Smooth muscle cell (in vitro differentiated cells): Measurements from ENCODE around the gene MMAA. TPM values are rescaled to one million over a fixed set of nuclear protein-coding genes. Genes with fewer than 3 reads are reported as not detected.
"Not testable (repeated sequence)": the region's sequence is repeated elsewhere in the genome, so short reads cannot be mapped to it uniquely, and the experiment has no call there.

ENCODE experiments used
- DNase-seq: peaks from one replicate; lab custom pipeline; 2025; ENCODE audit not compliant: unreplicated experiment; lab: John Stamatoyannopoulos, UW
- H2AFZ ChIP-seq: fragments of 200-600 bp; sonication (generic); 2 replicates; pipeline ENCODE4 v1.6.0; 2016; ENCODE audit warnings: antibody characterized with exemption, low read depth, mild to moderate bottlenecking
- H3F3A ChIP-seq: fragments of 200-600 bp; sonication (generic); 2 replicates; pipeline ENCODE4 v1.6.0; 2017; ENCODE audit warnings: antibody characterized with exemption, low read depth
- H3K27ac ChIP-seq: fragments of 200-600 bp; sonication (generic); 2 replicates; pipeline ENCODE4 v1.5.1; 2016; ENCODE audit warnings: low read depth, mild to moderate bottlenecking
- H3K27me3 ChIP-seq: fragments of 200-600 bp; sonication (generic); 2 replicates; pipeline ENCODE4 v1.6.1; 2016; ENCODE audit warnings: low read depth, mild to moderate bottlenecking
- H3K36me3 ChIP-seq: fragments of 200-600 bp; sonication (generic); 2 replicates; pipeline ENCODE4 v1.5.1; 2016; ENCODE audit warnings: low read depth
- H3K4me1 ChIP-seq: fragments of 200-600 bp; sonication (generic); 2 replicates; pipeline ENCODE4 v1.5.1; 2016; ENCODE audit warnings: low read depth
- H3K4me2 ChIP-seq: fragments of 200-600 bp; sonication (generic); 2 replicates; pipeline ENCODE4 v1.6.0; 2016; ENCODE audit warnings: mild to moderate bottlenecking
- H3K4me3 ChIP-seq: fragments of 200-600 bp; sonication (generic); 2 replicates; pipeline ENCODE4 v1.5.1; 2016; ENCODE audit warnings: mild to moderate bottlenecking
- H3K79me2 ChIP-seq: fragments of 200-600 bp; sonication (generic); 2 replicates; pipeline ENCODE4 v1.6.0; 2016; ENCODE audit warnings: low read depth, mild to moderate bottlenecking
- H3K9ac ChIP-seq: fragments of 200-600 bp; sonication (generic); 2 replicates; pipeline ENCODE4 v1.6.0; 2016; ENCODE audit warnings: low read depth
- H3K9me3 ChIP-seq: fragments of 200-600 bp; sonication (generic); replicated peaks from 2 replicates; pipeline ENCODE4 v1.5.1; 2016; ENCODE audit warnings: low read depth
- H4K20me1 ChIP-seq: fragments of 200-600 bp; sonication (generic); 2 replicates; pipeline ENCODE4 v1.6.0; 2016; ENCODE audit warnings: low read depth
- WGBS: methylation state at CpG from one replicate; pipeline ENCODE4 v1.1.7; 2016; ENCODE audit warnings: low lambda C conversion rate; 5-methylcytosine and 5-hydroxymethylcytosine counted together
- polyA plus RNA-seq: library from polyadenylated mRNA; unstranded; fragments of >200 nt; fragmentation: Nextera tagmentation; extraction: Ambion mirVana; gene quantifications from 2 replicates; pipeline ENCODE4 v1.2.1, GENCODE V29; 2016
- total RNA-seq: library from RNA; depleted of rRNA; stranded (reverse); fragments of >200 nt; gene quantifications from 2 replicates; pipeline ENCODE4 v1.2.3, GENCODE V29; 2014
- TF ChIP-seq, protein P1 (sequence below): fragments of 200-600 bp; sonication (generic); IDR thresholded peaks from 2 replicates; pipeline ENCODE4 v1.5.1; 2017; ENCODE audit warnings: borderline replicate concordance, mild to moderate bottlenecking, antibody characterized with exemption; ENCODE audit not compliant: insufficient read depth, poor library complexity, severe bottlenecking

MMAA gene
- total RNA-seq: 2.2 and 5.3 TPM in 2 replicates
- 2.3 and 5.1 TPM in 2 replicates for polyA plus RNA-seq

DNA sequence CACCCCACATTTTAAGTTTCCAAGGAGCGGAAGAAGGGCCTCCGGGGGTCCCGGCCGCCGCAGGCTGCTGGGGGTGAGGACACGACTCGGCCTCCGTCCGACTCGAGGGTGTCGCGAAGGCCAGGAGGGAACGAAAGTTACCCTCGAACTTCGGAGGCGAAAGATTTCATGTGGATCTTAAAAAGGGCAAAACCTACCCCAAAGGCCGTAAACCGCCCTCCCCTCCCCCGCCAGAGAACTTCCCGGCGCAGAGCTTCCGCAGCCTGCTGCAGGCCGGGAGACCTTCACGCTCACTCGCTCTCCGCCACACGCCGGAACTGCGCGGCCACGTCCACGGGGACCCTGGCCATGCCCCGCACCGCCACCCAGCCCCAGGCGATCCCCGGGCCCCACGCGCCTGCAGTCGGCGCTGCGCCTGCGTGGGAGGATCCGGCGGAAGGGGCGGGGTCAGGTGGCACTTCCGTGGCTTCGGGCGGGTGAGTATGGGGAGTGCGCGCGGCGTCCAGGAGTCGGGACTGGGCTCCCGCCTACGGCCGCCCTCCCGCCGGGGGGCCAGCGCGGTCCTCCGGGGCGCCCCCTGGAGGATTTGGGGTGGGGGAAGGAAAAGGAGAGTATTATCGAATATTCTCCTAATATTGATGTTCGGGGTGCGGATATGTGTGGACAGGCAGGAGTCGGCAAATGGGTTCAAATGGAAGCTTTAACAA, at the start of gene MMAA:
Gene MMAA, plus strand, starts transcription at position 454 of the 707 bp plus-strand sequence. CDS start 19,755 bp downstream, outside the sequence.
- H3K79me2 ChIP-seq: peaks cover 8% of the 10 kb centered on the region
- WGBS: 1% methylated on average over 65 of the region's 66 CpGs
- TF ChIP-seq, protein P1, sequence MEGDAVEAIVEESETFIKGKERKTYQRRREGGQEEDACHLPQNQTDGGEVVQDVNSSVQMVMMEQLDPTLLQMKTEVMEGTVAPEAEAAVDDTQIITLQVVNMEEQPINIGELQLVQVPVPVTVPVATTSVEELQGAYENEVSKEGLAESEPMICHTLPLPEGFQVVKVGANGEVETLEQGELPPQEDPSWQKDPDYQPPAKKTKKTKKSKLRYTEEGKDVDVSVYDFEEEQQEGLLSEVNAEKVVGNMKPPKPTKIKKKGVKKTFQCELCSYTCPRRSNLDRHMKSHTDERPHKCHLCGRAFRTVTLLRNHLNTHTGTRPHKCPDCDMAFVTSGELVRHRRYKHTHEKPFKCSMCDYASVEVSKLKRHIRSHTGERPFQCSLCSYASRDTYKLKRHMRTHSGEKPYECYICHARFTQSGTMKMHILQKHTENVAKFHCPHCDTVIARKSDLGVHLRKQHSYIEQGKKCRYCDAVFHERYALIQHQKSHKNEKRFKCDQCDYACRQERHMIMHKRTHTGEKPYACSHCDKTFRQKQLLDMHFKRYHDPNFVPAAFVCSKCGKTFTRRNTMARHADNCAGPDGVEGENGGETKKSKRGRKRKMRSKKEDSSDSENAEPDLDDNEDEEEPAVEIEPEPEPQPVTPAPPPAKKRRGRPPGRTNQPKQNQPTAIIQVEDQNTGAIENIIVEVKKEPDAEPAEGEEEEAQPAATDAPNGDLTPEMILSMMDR: peak; percentile 72

GRCh38 chr4:145574546-145574945, 44.6 kb upstream of the MMAA start:
- H4K20me1 ChIP-seq, H3K4me3 ChIP-seq, H3K27me3 ChIP-seq, H3K4me2 ChIP-seq, H3K4me1 ChIP-seq, H3K27ac ChIP-seq, H2AFZ ChIP-seq, DNase-seq, H3K9ac ChIP-seq, H3K9me3 ChIP-seq, H3K79me2 ChIP-seq, H3K36me3 ChIP-seq, H3F3A ChIP-seq: not testable (repeated sequence)
- 85% methylated on average over 7 of the region's 7 CpGs for WGBS

More for the DNA sequence above, at the start of gene MMAA:
- Histone ChIP-seq H3K36me3 (no peaks in the 10 kb centered on the region), H3K4me2 (peak within 1 kb of the TSS; percentile 88), H3K27me3 (no peaks in the 10 kb centered on the region), H3F3A (no peaks in the 10 kb centered on the region), H3K9me3 (no peaks in the 10 kb centered on the region), H4K20me1 (no peaks in the 10 kb centered on the region), H3K9ac (peak within 1 kb of the TSS; percentile 91), H3K27ac (peak within 1 kb of the TSS; percentile 95), H3K4me1 (peaks cover 13% of the 10 kb centered on the region), H3K4me3 (peak within 1 kb of the TSS; percentile 85), H2AFZ (peak within 1 kb of the TSS; percentile 95)
- peak; percentile 87 for DNase-seq

- TF ChIP-seq, protein P1: no peak
- Histone ChIP-seq H3K4me3 (no peak overlapping the region), H3K9me3 (no peaks in the 10 kb centered on the region), H3K36me3 (no peaks in the 10 kb centered on the region), H3K4me2 (no peak overlapping the region), H4K20me1 (no peaks in the 10 kb centered on the region), H3K27ac (no peak overlapping the region), H3K9ac (no peak overlapping the region), H3F3A (no peaks in the 10 kb centered on the region), H3K27me3 (no peaks in the 10 kb centered on the region), H2AFZ (no peak overlapping the region), H3K4me1 (no peaks in the 10 kb centered on the region), H3K79me2 (no peaks in the 10 kb centered on the region)
- 64% methylated on average over 3 of the region's 3 CpGs for WGBS
- no peak for DNase-seq
These were observed 38.3 kb upstream of the MMAA start for GRCh38 chr4:145580906-145581305.

DNA sequence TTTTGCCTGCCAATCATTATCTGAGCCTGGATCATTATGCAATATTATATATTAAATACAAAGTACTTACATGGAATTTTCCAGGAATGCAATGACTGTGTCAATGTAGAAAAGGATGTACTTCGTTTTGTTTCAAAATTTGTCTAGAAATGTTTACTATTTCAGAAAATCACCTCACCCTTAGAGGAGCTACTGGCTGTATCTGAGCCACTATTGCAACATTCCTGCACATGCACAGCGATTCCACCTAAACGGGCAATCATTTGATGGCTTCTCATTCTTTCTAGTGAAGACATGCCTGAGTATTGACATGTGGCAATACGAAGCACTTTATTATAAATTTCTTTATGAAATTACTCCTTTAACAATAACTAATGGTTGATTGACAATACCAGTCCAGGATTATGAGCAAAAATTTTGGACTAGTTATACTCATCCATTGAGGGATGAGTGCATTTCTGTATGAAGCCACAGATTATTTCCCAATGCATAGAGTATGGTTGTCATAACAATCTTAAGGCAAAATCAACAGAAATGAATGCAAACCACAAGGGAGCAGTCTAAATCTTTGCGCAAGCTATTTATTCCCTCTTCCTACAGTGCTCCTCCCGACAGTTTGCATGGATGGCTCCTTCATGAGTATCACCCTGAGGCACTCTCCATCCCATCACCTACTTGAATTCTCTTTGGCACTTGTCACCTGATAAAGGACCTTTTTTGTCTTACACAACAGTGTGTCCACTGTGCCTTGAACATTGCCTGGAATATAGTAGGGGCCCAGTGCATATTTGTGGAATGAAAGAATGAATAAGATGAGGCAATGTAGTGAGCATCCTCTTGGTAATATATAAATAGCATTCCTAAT, 35.8 kb upstream of the MMAA start:
- H3K9me3 ChIP-seq: no peaks in the 10 kb centered on the region
- H3K4me2 ChIP-seq: no peak overlapping the region
- H3K9ac ChIP-seq: no peak overlapping the region
- no peaks in the 10 kb centered on the region for H3K79me2 ChIP-seq
- H3K4me1 ChIP-seq: no peaks in the 10 kb centered on the region
- TF ChIP-seq, protein P1: no peak
- H3K36me3 ChIP-seq: no peaks in the 10 kb centered on the region
- no peaks in the 10 kb centered on the region for H3K27me3 ChIP-seq
- H3K4me3 ChIP-seq: no peak overlapping the region
- no peak for DNase-seq
- H3F3A ChIP-seq: no peaks in the 10 kb centered on the region
- H4K20me1 ChIP-seq: no peaks in the 10 kb centered on the region
- H2AFZ ChIP-seq: no peak overlapping the region
- H3K27ac ChIP-seq: no peak overlapping the region
- WGBS: 90% methylated on average over 6 of the region's 6 CpGs
